ENCODE measurements around the gene DACT2. TPM values are rescaled to one million over a fixed set of nuclear protein-coding genes. Genes with fewer than 3 reads are reported as not detected.

Gene DACT2
- total RNA-seq, 2 donors from 2014 or later: 4.9 to 5.4 TPM

- DNase-seq: no peak
- H3K36me3 ChIP-seq (replicated peaks in 1 of 2; ENCODE audit: insufficient read depth in 1 of 2, low read depth in 2 of 2): no peaks in the 10 kb centered on the region
- intact Hi-C loops (cut with DNase I): no loop called here
- H3K9me3 ChIP-seq: no peaks in the 10 kb centered on the region
- no peak for ATAC-seq
- H3K4me3 ChIP-seq: no peak overlapping the region
- H3K27ac ChIP-seq: no peak overlapping the region
- H3K4me1 ChIP-seq: no peaks in the 10 kb centered on the region
- no peaks in the 10 kb centered on the region for H3K27me3 ChIP-seq
- TF ChIP-seq CTCF (IDR thresholded peaks at IDR 0.05) (no peak), POLR2A (IDR thresholded peaks at IDR 0.05) (no peak)
- WGBS, 2 donors: 57 to 68% methylated on average over 8 of the region's 8 CpGs
Measured at GRCh38 chr6:168341280-168341900, 21.8 kb upstream of the DACT2 start.

GRCh38 chr6:168340819-168341218, 21.2 kb upstream of the DACT2 start:
- Histone ChIP-seq H3K27ac (no peak overlapping the region), H3K36me3 (replicated peaks in 1 of 2; ENCODE audit: insufficient read depth in 1 of 2, low read depth in 2 of 2) (no peaks in the 10 kb centered on the region), H3K27me3 (no peaks in the 10 kb centered on the region), H3K4me3 (no peak overlapping the region), H3K9me3 (no peaks in the 10 kb centered on the region), H3K4me1 (no peaks in the 10 kb centered on the region)
- WGBS, 2 donors: 83 to 84% methylated on average over 7 to 10 of the region's 10 CpGs
- no peak for TF ChIP-seq CTCF (IDR thresholded peaks at IDR 0.05)
- no peak for TF ChIP-seq POLR2A (IDR thresholded peaks at IDR 0.05)
- intact Hi-C loops (cut with DNase I): no loop called here
- no peak for ATAC-seq
- DNase-seq: no peak

GRCh38 chr6:168338777-168339176, 19.2 kb upstream of the DACT2 start:
- Histone ChIP-seq H3K9me3 (no peaks in the 10 kb centered on the region), H3K36me3 (replicated peaks in 1 of 2; ENCODE audit: insufficient read depth in 1 of 2, low read depth in 2 of 2) (no peaks in the 10 kb centered on the region), H3K4me1 (peaks cover 3% of the 10 kb centered on the region), H3K27me3 (no peaks in the 10 kb centered on the region), H3K4me3 (no peak overlapping the region), H3K27ac (no peak overlapping the region)
- TF ChIP-seq POLR2A (IDR thresholded peaks at IDR 0.05): no peak
- no peak for TF ChIP-seq CTCF (IDR thresholded peaks at IDR 0.05)
- 55 to 56% methylated on average over 7 of the region's 7 CpGs for WGBS, 2 donors
- no peak for ATAC-seq
- no peak for DNase-seq
- intact Hi-C loops (cut with DNase I): no loop called here

- Histone ChIP-seq H3K27me3 (no peaks in the 10 kb centered on the region), H3K36me3 (replicated peaks in 1 of 2; ENCODE audit: insufficient read depth in 1 of 2, low read depth in 2 of 2) (no peaks in the 10 kb centered on the region), H3K9me3 (no peaks in the 10 kb centered on the region), H3K4me3 (no peak overlapping the region), H3K4me1 (peaks cover 13% of the 10 kb centered on the region), H3K27ac (no peak overlapping the region)
- intact Hi-C loops (cut with DNase I): no loop called here
- TF ChIP-seq POLR2A (IDR thresholded peaks at IDR 0.05) (no peak), CTCF (IDR thresholded peaks at IDR 0.05) (no peak)
- ATAC-seq (no peak), DNase-seq (no peak)
- WGBS, 2 donors: 55 to 71% methylated on average over 4 of the region's 4 CpGs
Measured at GRCh38 chr6:168336967-168337366, 17.4 kb upstream of the DACT2 start.

GRCh38 chr6:168333989-168334388, 14.4 kb upstream of the DACT2 start:
- Histone ChIP-seq H3K9me3 (no peaks in the 10 kb centered on the region), H3K4me3 (no peak overlapping the region), H3K36me3 (replicated peaks in 1 of 2; ENCODE audit: insufficient read depth in 1 of 2, low read depth in 2 of 2) (no peaks in the 10 kb centered on the region), H3K27ac (peak overlapping the region in 2 of 4 donors; percentile 49 to 61), H3K27me3 (no peaks in the 10 kb centered on the region), H3K4me1 (peaks cover 13% of the 10 kb centered on the region)
- WGBS, 2 donors: 38 to 41% methylated on average over 9 of the region's 9 CpGs
- intact Hi-C loops (cut with DNase I): no loop called here
- DNase-seq: no peak
- TF ChIP-seq POLR2A (IDR thresholded peaks at IDR 0.05): no peak
- TF ChIP-seq CTCF (IDR thresholded peaks at IDR 0.05): no peak
- peak; percentile 10 for ATAC-seq

Measured in body of pancreas (tissue), 4 donors.